HCT116 (cell line): ENCODE results near the gene RPL29. TPM values are rescaled to one million over a fixed set of nuclear protein-coding genes. Genes with fewer than 3 reads are reported as not detected.

Experiments used
- ATAC-seq: fragments of 200-7000 bp; cut with Tn5 transposase; 2 replicates; pipeline ENCODE4 v1.9.1; 2020; ENCODE audit warnings: mild to moderate bottlenecking, moderate library complexity
- BruUV-seq: library from RNA; stranded (reverse); fragments of 400-500 nt; replicated peaks from 2 replicates; lab custom pipeline; 2021; lab: Mats Ljungman, UMichigan
- CTCF ChIA-PET: fragments of 300-600 bp; sonication (Branson Sonifier 250); formaldehyde crosslinking; loops from one replicate; lab custom pipeline; 2021; ENCODE audit warnings: antibody characterized with exemption; lab: Charles Lee
- POLR2A ChIA-PET: fragments of 300-600, 350-600 bp; sonication (Branson Sonifier 250); formaldehyde crosslinking; loops from one replicate; lab custom pipeline; 2021; ENCODE audit warnings: antibody characterized with exemption; lab: Charles Lee
- RAD21 ChIA-PET, 2 experiments: fragments of 300-600 bp; sonication (Branson Sonifier 250); formaldehyde crosslinking; loops; one replicate each; lab custom pipeline; 2023; ENCODE audit warnings: low total read pairs in 2 of 2; ENCODE audit not compliant: uncharacterized antibody in 2 of 2, unreplicated experiment in 2 of 2, low non-redundant PET in 1 of 2; lab: Charles Lee
- DNase-seq: peaks from one replicate; pipeline ENCODE4 v3.0.0-alpha.2; 2010; ENCODE audit warnings: low read depth, low spot score
- H2AFZ ChIP-seq: fragments of 200-600 bp; shearing (Covaris generic), sonication (generic); 2 replicates; pipeline ENCODE4 v1.6.1; 2017; ENCODE audit warnings: low read depth, mixed run types, mixed read lengths, antibody characterized with exemption, low read length; ENCODE audit not compliant: poor library complexity, severe bottlenecking
- H3K27ac ChIP-seq: 2 replicates; pipeline ENCODE4 v1.5.1; 2012; ENCODE audit warnings: low read depth, low read length
- H3K27me3 ChIP-seq: fragments of 200-600 bp; sonication (generic); 2 replicates; pipeline ENCODE4 v1.6.1; 2016; ENCODE audit warnings: mixed run types, low read length, mixed read lengths; ENCODE audit not compliant: insufficient read depth
- H3K36me3 ChIP-seq, 2 experiments: fragments of 200-500 bp in 1 of 2; fragments of 200-600 bp in 1 of 2; sonication (Bioruptor generic) in 1 of 2; sonication (generic) in 1 of 2; 2 replicates each; pipeline versions ENCODE4 v1.5.1 to v1.6.1; 2014 to 2016; ENCODE audit warnings: low read length in 2 of 2, inconsistent platforms in 1 of 2, mixed read lengths in 1 of 2, mixed run types in 1 of 2; ENCODE audit not compliant: insufficient read depth in 2 of 2, control insufficient read depth in 1 of 2
- H3K4me1 ChIP-seq, 2 experiments: fragments of 200-600 bp in 1 of 2; sonication (generic) in 1 of 2; 2 replicates each; pipeline versions ENCODE4 v1.5.1 to v1.6.1; 2012 to 2017; ENCODE audit warnings: low read length in 2 of 2, inconsistent platforms in 1 of 2, mild to moderate bottlenecking in 1 of 2, mixed read lengths in 1 of 2, mixed run types in 1 of 2, moderate library complexity in 1 of 2; ENCODE audit not compliant: insufficient read depth in 2 of 2, control insufficient read depth in 1 of 2
- H3K4me2 ChIP-seq: fragments of 200-600 bp; sonication (generic); 2 replicates; pipeline ENCODE4 v1.6.1; 2017; ENCODE audit warnings: mixed run types, low read length, mixed read lengths
- H3K4me3 ChIP-seq, 2 experiments: fragments of 200-600 bp in 1 of 2; sonication (generic) in 1 of 2; replicated peaks in 1 of 2; 2 replicates each; pipeline ENCODE4 v1.5.1; 2011 to 2016; ENCODE audit warnings: low read length in 2 of 2, control low read depth in 1 of 2, low read depth in 1 of 2, mild to moderate bottlenecking in 1 of 2, mixed read lengths in 1 of 2, mixed run types in 1 of 2
- H3K79me2 ChIP-seq: fragments of 200-600 bp; sonication (generic); 2 replicates; pipeline ENCODE4 v1.6.1; 2017; ENCODE audit warnings: mild to moderate bottlenecking, mixed run types, low read length, moderate library complexity, mixed read lengths; ENCODE audit not compliant: insufficient read depth
- H3K9ac ChIP-seq: fragments of 200-600 bp; sonication (generic); 2 replicates; pipeline ENCODE4 v1.6.1; 2016; ENCODE audit warnings: low read length, mixed read lengths
- H3K9me2 ChIP-seq: fragments of 200-600 bp; sonication (generic), shearing (Covaris generic); 2 replicates; pipeline ENCODE4 v1.6.1; 2017; ENCODE audit warnings: mixed run types, mild to moderate bottlenecking, moderate library complexity; ENCODE audit not compliant: insufficient read depth
- H3K9me3 ChIP-seq, 2 experiments: fragments of 200-500 bp in 1 of 2; fragments of 200-600 bp in 1 of 2; sonication (Bioruptor generic) in 1 of 2; sonication (generic) in 1 of 2; 2 replicates each; pipeline ENCODE4 v1.6.1; 2014 to 2017; ENCODE audit warnings: low read length in 2 of 2, mixed read lengths in 2 of 2, inconsistent platforms in 1 of 2, low read depth in 1 of 2, mild to moderate bottlenecking in 1 of 2, mixed run types in 1 of 2, moderate library complexity in 1 of 2; ENCODE audit not compliant: control insufficient read depth in 1 of 2, insufficient read depth in 1 of 2
- H4K20me1 ChIP-seq: fragments of 200-600 bp; sonication (generic), shearing (Covaris generic); 2 replicates; pipeline ENCODE4 v1.6.1; 2017; ENCODE audit warnings: mixed run types, mild to moderate bottlenecking, moderate library complexity; ENCODE audit not compliant: insufficient read depth
- CEBPB ChIP-seq: IDR thresholded peaks from 2 replicates; pipeline ENCODE4 v1.6.1; 2012; ENCODE audit warnings: low read depth
- ELF1 ChIP-seq: IDR thresholded peaks from 2 replicates; pipeline ENCODE4 v1.6.1; 2012; ENCODE audit warnings: low read depth, borderline replicate concordance
- EZH2 ChIP-seq: fragments of 200-600 bp; sonication (generic); IDR thresholded peaks from 2 replicates; pipeline ENCODE4 v1.6.1; 2017; ENCODE audit warnings: antibody characterized with exemption, mixed run types
- EZH2phosphoT487 ChIP-seq: fragments of 200-600 bp; IDR thresholded peaks from 2 replicates; pipeline ENCODE4 v1.6.1; 2018; ENCODE audit warnings: antibody characterized with exemption, borderline replicate concordance
- FOSL1 ChIP-seq: IDR thresholded peaks from 2 replicates; pipeline ENCODE4 v1.6.1; 2012; ENCODE audit warnings: low read depth
- JUND ChIP-seq: IDR thresholded peaks from 2 replicates; pipeline ENCODE4 v1.6.1; 2012
- SIN3A ChIP-seq: IDR thresholded peaks from 2 replicates; pipeline ENCODE4 v1.6.1; 2012; ENCODE audit warnings: low read depth
- SP1 ChIP-seq: IDR thresholded peaks from 2 replicates; pipeline ENCODE4 v1.6.1; 2012; ENCODE audit warnings: low read depth
- SRF ChIP-seq: IDR thresholded peaks from 2 replicates; pipeline ENCODE4 v1.6.1; 2012; ENCODE audit warnings: low read depth
- TCF7L2 ChIP-seq: IDR thresholded peaks from 2 replicates; pipeline ENCODE4 v1.7.0; 2011; ENCODE audit warnings: borderline replicate concordance, inconsistent platforms; ENCODE audit not compliant: insufficient read depth, insufficient read length; ENCODE audit errors: extremely low read depth
- YY1 ChIP-seq: IDR thresholded peaks from 2 replicates; pipeline ENCODE4 v1.6.1; 2011; ENCODE audit warnings: low read length, low read depth, moderate library complexity, mild to moderate bottlenecking; ENCODE audit not compliant: insufficient replicate concordance; ENCODE audit errors: extremely low read depth
- ZBTB33 ChIP-seq: IDR thresholded peaks from 2 replicates; pipeline ENCODE4 v1.6.1; 2011; ENCODE audit warnings: mild to moderate bottlenecking, low read length, moderate library complexity; ENCODE audit not compliant: insufficient replicate concordance; ENCODE audit errors: extremely low read depth
- ZNF274 ChIP-seq: fragments of 200-500 bp; sonication (Bioruptor generic); IDR thresholded peaks from 2 replicates; pipeline ENCODE4 v1.6.1; 2014; ENCODE audit warnings: mild to moderate bottlenecking, low read depth, low read length, inconsistent platforms
- intact Hi-C: fragments of 100-400 bp; cut with micrococcal nuclease; formaldehyde crosslinking; loops from 2 replicates; pipeline ENCODE4 v1.10.0; 2022
- total RNA-seq: library from RNA; stranded (reverse); gene quantifications from one replicate; pipeline ENCODE4 v1.2.1, GENCODE V29; 2021; ENCODE audit not compliant: unreplicated experiment
- TF ChIP-seq, protein P1 (sequence below), 3 experiments: fragments of 200-600 bp in 1 of 3; sonication (generic) in 1 of 3; IDR thresholded peaks in 2 of 3; conservative IDR thresholded peaks in 1 of 3; 2 replicates each; pipeline ENCODE4 v1.5.1; 2012 to 2017; ENCODE audit warnings: low read depth in 2 of 3, low read length in 2 of 3, antibody characterized with exemption in 1 of 3, borderline replicate concordance in 1 of 3, control low read depth in 1 of 3, mild to moderate bottlenecking in 1 of 3, mixed read lengths in 1 of 3, mixed run types in 1 of 3, moderate library complexity in 1 of 3; ENCODE audit not compliant: insufficient read depth in 1 of 3
- TF ChIP-seq, protein P2 (sequence below): IDR thresholded peaks from 2 replicates; pipeline ENCODE4 v1.6.1; 2012

Gene RPL29
- total RNA-seq, 1 experiment from 2014 or later: 1,880 TPM

DNA sequence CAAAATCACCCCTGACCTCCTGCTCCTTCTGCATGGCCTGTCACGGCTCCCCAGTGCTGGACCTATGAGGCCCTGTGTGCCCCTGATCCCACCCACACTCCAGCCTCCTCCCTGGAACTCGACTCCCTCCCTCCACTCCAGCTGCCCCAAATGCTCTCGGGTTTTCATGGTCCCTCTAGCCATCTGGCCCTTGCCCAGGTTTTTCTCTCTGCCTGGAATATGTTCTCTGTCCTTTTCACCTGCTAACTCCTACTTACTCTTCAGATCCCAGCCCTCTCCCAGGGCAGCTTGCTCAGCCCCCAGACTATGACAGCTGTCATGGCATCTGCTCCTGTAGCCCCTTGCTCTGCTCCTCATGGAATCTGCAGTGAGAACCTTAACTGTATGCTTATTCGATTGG, 30.3 kb upstream of the RPL29 start:
- Histone ChIP-seq H4K20me1 (no peaks in the 10 kb centered on the region), H3K4me3 (no peak overlapping the region), H3K4me1 (peaks cover 9 to 31% of the 10 kb centered on the region in 2 experiments), H3K9me2 (no peaks in the 10 kb centered on the region), H3K9ac (no peak overlapping the region), H3K9me3 (no peaks in the 10 kb centered on the region), H3K27me3 (no peaks in the 10 kb centered on the region), H3K4me2 (peak overlapping the region; percentile 4; the same call in 1 of the 2 replicates), H3K27ac (no peak overlapping the region), H3K79me2 (no peaks in the 10 kb centered on the region), H3K36me3 (no peaks in the 10 kb centered on the region), H2AFZ (no peak overlapping the region)
- intact Hi-C loops: no loop called here
- ChIA-PET CTCF (no interaction called here), RAD21 (no interaction called here), POLR2A (no interaction called here)
- DNase-seq: no peak
- no TSS peak for BruUV-seq
- no peak for ATAC-seq
- no peak for TF ChIP-seq JUND
- TF ChIP-seq ELF1: no peak
- no peak for TF ChIP-seq YY1
- TF ChIP-seq EZH2phosphoT487: no peak
- no peak for TF ChIP-seq FOSL1
- no peak for TF ChIP-seq TCF7L2
- TF ChIP-seq ZNF274: no peak
- no peak for TF ChIP-seq SP1
- TF ChIP-seq ZBTB33: no peak
- TF ChIP-seq, protein P1, sequence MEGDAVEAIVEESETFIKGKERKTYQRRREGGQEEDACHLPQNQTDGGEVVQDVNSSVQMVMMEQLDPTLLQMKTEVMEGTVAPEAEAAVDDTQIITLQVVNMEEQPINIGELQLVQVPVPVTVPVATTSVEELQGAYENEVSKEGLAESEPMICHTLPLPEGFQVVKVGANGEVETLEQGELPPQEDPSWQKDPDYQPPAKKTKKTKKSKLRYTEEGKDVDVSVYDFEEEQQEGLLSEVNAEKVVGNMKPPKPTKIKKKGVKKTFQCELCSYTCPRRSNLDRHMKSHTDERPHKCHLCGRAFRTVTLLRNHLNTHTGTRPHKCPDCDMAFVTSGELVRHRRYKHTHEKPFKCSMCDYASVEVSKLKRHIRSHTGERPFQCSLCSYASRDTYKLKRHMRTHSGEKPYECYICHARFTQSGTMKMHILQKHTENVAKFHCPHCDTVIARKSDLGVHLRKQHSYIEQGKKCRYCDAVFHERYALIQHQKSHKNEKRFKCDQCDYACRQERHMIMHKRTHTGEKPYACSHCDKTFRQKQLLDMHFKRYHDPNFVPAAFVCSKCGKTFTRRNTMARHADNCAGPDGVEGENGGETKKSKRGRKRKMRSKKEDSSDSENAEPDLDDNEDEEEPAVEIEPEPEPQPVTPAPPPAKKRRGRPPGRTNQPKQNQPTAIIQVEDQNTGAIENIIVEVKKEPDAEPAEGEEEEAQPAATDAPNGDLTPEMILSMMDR (IDR thresholded peaks at IDR 0.05 in 2 of 3, conservative IDR thresholded peaks at IDR 0.05 in 1 of 3; ENCODE audit: borderline replicate concordance in 1 of 3, insufficient read depth in 1 of 3, low read depth in 2 of 3, low read length in 2 of 3): no peak
- TF ChIP-seq, protein P2, sequence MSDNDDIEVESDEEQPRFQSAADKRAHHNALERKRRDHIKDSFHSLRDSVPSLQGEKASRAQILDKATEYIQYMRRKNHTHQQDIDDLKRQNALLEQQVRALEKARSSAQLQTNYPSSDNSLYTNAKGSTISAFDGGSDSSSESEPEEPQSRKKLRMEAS: no peak
- no peak for TF ChIP-seq CEBPB
- no peak for TF ChIP-seq EZH2
- no peak for TF ChIP-seq SIN3A
- TF ChIP-seq SRF: no peak
